ENCODE data around the gene DES. TPM values are rescaled to one million over a fixed set of nuclear protein-coding genes. Genes with fewer than 3 reads are reported as not detected.
A peak's percentile ranks its signal among the peaks of the same experiment; 100 is the strongest.

DES gene
- total RNA-seq, 1 experiment from 2014 or later, result 1.6 TPM

- no peak for TF ChIP-seq FOXK1 (CRISPR knock-in tag; IDR thresholded peaks at IDR 0.05)
- TF ChIP-seq USF1 (CRISPR knock-in tag; IDR thresholded peaks at IDR 0.05), result peak; percentile 87
- no peak for TF ChIP-seq ZNF396 (CRISPR knock-in tag; IDR thresholded peaks at IDR 0.05; ENCODE audit: borderline replicate concordance)
- TF ChIP-seq, protein P1, sequence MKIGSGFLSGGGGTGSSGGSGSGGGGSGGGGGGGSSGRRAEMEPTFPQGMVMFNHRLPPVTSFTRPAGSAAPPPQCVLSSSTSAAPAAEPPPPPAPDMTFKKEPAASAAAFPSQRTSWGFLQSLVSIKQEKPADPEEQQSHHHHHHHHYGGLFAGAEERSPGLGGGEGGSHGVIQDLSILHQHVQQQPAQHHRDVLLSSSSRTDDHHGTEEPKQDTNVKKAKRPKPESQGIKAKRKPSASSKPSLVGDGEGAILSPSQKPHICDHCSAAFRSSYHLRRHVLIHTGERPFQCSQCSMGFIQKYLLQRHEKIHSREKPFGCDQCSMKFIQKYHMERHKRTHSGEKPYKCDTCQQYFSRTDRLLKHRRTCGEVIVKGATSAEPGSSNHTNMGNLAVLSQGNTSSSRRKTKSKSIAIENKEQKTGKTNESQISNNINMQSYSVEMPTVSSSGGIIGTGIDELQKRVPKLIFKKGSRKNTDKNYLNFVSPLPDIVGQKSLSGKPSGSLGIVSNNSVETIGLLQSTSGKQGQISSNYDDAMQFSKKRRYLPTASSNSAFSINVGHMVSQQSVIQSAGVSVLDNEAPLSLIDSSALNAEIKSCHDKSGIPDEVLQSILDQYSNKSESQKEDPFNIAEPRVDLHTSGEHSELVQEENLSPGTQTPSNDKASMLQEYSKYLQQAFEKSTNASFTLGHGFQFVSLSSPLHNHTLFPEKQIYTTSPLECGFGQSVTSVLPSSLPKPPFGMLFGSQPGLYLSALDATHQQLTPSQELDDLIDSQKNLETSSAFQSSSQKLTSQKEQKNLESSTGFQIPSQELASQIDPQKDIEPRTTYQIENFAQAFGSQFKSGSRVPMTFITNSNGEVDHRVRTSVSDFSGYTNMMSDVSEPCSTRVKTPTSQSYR (CRISPR knock-in tag; IDR thresholded peaks at IDR 0.05), result no peak
- TF ChIP-seq FOXP1 (CRISPR knock-in tag; IDR thresholded peaks at IDR 0.05; ENCODE audit: borderline replicate concordance), result no peak; the same call in 1 of the 2 replicates
- no peak for TF ChIP-seq HMGA2 (CRISPR knock-in tag; IDR thresholded peaks at IDR 0.05)
- TF ChIP-seq PRRX2 (CRISPR knock-in tag; IDR thresholded peaks at IDR 0.05), result no peak
- no peak for TF ChIP-seq KAT7 (CRISPR knock-in tag; IDR thresholded peaks at IDR 0.05; ENCODE audit: borderline replicate concordance)
- TF ChIP-seq OVOL2 (CRISPR knock-in tag; IDR thresholded peaks at IDR 0.05; ENCODE audit: borderline replicate concordance), result no peak
- TF ChIP-seq, protein P2, sequence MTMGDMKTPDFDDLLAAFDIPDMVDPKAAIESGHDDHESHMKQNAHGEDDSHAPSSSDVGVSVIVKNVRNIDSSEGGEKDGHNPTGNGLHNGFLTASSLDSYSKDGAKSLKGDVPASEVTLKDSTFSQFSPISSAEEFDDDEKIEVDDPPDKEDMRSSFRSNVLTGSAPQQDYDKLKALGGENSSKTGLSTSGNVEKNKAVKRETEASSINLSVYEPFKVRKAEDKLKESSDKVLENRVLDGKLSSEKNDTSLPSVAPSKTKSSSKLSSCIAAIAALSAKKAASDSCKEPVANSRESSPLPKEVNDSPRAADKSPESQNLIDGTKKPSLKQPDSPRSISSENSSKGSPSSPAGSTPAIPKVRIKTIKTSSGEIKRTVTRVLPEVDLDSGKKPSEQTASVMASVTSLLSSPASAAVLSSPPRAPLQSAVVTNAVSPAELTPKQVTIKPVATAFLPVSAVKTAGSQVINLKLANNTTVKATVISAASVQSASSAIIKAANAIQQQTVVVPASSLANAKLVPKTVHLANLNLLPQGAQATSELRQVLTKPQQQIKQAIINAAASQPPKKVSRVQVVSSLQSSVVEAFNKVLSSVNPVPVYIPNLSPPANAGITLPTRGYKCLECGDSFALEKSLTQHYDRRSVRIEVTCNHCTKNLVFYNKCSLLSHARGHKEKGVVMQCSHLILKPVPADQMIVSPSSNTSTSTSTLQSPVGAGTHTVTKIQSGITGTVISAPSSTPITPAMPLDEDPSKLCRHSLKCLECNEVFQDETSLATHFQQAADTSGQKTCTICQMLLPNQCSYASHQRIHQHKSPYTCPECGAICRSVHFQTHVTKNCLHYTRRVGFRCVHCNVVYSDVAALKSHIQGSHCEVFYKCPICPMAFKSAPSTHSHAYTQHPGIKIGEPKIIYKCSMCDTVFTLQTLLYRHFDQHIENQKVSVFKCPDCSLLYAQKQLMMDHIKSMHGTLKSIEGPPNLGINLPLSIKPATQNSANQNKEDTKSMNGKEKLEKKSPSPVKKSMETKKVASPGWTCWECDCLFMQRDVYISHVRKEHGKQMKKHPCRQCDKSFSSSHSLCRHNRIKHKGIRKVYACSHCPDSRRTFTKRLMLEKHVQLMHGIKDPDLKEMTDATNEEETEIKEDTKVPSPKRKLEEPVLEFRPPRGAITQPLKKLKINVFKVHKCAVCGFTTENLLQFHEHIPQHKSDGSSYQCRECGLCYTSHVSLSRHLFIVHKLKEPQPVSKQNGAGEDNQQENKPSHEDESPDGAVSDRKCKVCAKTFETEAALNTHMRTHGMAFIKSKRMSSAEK (CRISPR knock-in tag; IDR thresholded peaks at IDR 0.05; ENCODE audit: borderline replicate concordance), result no peak
- no peak for TF ChIP-seq SOX15 (CRISPR knock-in tag; IDR thresholded peaks at IDR 0.05)
- no peak for TF ChIP-seq TP53 (CRISPR knock-in tag; IDR thresholded peaks at IDR 0.05)
- TF ChIP-seq E2F4 (CRISPR knock-in tag; IDR thresholded peaks at IDR 0.05; ENCODE audit: borderline replicate concordance, low read depth), result no peak
- TF ChIP-seq, protein P3, sequence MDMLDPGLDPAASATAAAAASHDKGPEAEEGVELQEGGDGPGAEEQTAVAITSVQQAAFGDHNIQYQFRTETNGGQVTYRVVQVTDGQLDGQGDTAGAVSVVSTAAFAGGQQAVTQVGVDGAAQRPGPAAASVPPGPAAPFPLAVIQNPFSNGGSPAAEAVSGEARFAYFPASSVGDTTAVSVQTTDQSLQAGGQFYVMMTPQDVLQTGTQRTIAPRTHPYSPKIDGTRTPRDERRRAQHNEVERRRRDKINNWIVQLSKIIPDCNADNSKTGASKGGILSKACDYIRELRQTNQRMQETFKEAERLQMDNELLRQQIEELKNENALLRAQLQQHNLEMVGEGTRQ (CRISPR knock-in tag; IDR thresholded peaks at IDR 0.05), result peak; percentile 86
- TF ChIP-seq ZBTB43 (CRISPR knock-in tag; IDR thresholded peaks at IDR 0.05), result no peak
- TF ChIP-seq NR1H2 (CRISPR knock-in tag; IDR thresholded peaks at IDR 0.05), result no peak
- no peak for TF ChIP-seq ZNF232 (CRISPR knock-in tag; IDR thresholded peaks at IDR 0.05)
- TF ChIP-seq, protein P4, sequence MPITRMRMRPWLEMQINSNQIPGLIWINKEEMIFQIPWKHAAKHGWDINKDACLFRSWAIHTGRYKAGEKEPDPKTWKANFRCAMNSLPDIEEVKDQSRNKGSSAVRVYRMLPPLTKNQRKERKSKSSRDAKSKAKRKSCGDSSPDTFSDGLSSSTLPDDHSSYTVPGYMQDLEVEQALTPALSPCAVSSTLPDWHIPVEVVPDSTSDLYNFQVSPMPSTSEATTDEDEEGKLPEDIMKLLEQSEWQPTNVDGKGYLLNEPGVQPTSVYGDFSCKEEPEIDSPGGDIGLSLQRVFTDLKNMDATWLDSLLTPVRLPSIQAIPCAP (CRISPR knock-in tag; IDR thresholded peaks at IDR 0.05), result peak; percentile 82; the same call in 1 of the 2 replicates
- TF ChIP-seq SP1 (CRISPR knock-in tag; conservative IDR thresholded peaks at IDR 0.05), result peak; percentile 91
- no peak for TF ChIP-seq TEAD4 (CRISPR knock-in tag; IDR thresholded peaks at IDR 0.05)
Measured at GRCh38 chr2:219387306-219388120, 30.7 kb upstream of the DES start, which contains the start of gene DNPEP (continued).

All from WTC11 (cell line).